Naive B cell (primary cell): ENCODE results near the gene CD38. TPM values are rescaled to one million over a fixed set of nuclear protein-coding genes. Genes with fewer than 3 reads are reported as not detected.
"Not testable (repeated sequence)": the region's sequence is repeated elsewhere in the genome, so short reads cannot be mapped to it uniquely, and the experiment has no call there.

ENCODE experiments used
- ATAC-seq, 2 donors: fragments of 150-1000 bp; cut with Tn5 transposase; 2 replicates each; pipeline ENCODE4 v1.10.0; 2021; ENCODE audit warnings: low read depth in 2 of 2, mild to moderate bottlenecking in 2 of 2, moderate library complexity in 2 of 2
- DNase-seq: peaks from one replicate; pipeline ENCODE4 v3.0.0; 2022
- H3K27ac Mint-ChIP-seq, 6 donors: one replicate each; pipeline ENCODE4 v1.8.0; 2020 to 2022; ENCODE audit warnings: mild to moderate bottlenecking in 6 of 6, mixed read lengths in 6 of 6, moderate library complexity in 5 of 6, inconsistent platforms in 2 of 6
- H3K27me3 Mint-ChIP-seq, 3 donors: one replicate each; pipeline ENCODE4 v1.8.0; 2021 to 2022; ENCODE audit warnings: mixed read lengths in 3 of 3, mild to moderate bottlenecking in 1 of 3
- H3K36me3 Mint-ChIP-seq, 2 donors: one replicate each; pipeline ENCODE4 v1.8.0; 2020 to 2022; ENCODE audit warnings: mixed read lengths in 2 of 2, inconsistent platforms in 1 of 2, mild to moderate bottlenecking in 1 of 2
- H3K4me1 Mint-ChIP-seq, 3 donors: one replicate each; pipeline ENCODE4 v1.8.0; 2020 to 2022; ENCODE audit warnings: mixed read lengths in 3 of 3, inconsistent platforms in 1 of 3, mild to moderate bottlenecking in 1 of 3, moderate library complexity in 1 of 3
- H3K4me3 Mint-ChIP-seq, 8 donors: one replicate each; pipeline ENCODE4 v1.8.0; 2020 to 2022; ENCODE audit warnings: mild to moderate bottlenecking in 8 of 8, mixed read lengths in 8 of 8, moderate library complexity in 8 of 8, inconsistent platforms in 2 of 8
- H3K9me3 Mint-ChIP-seq, 7 donors: one replicate each; pipeline ENCODE4 v1.8.0; 2020 to 2022; ENCODE audit warnings: mixed read lengths in 7 of 7, mild to moderate bottlenecking in 5 of 7, inconsistent platforms in 2 of 7, moderate library complexity in 1 of 7
- polyA plus RNA-seq, 6 donors: library from polyadenylated mRNA; unstranded; fragments of 300-500 nt; fragmentation: Illumina TruSeq; gene quantifications; one replicate each; pipeline ENCODE4 v1.2.3, GENCODE V29; 2021; ENCODE audit warnings: low read depth in 6 of 6

Gene CD38
- polyA plus RNA-seq, 6 donors from 2014 or later = 12.8 to 33.8 (median 24.7) TPM

- Mint-ChIP-seq H3K4me1 (peaks cover 5 to 13% (median 13%) of the 10 kb centered on the region in 3 donors), H3K36me3 (peaks cover 30 to 49% of the 10 kb centered on the region in 2 donors), H3K9me3 (peaks cover 2 to 15% (median 6%) of the 10 kb centered on the region in 7 donors), H3K27me3 (no peaks in the 10 kb centered on the region), H3K4me3 (no peak overlapping the region), H3K27ac (no peak overlapping the region)
- no peak for ATAC-seq
- no peak for DNase-seq
These were observed 55.7 kb downstream of the CD38 start for GRCh38 chr4:15833801-15834200.

- no peak for ATAC-seq
- H3K9me3 Mint-ChIP-seq = peaks cover 0 to 2% (median 0%) of the 10 kb centered on the region in 7 donors
- no peak overlapping the region for H3K4me3 Mint-ChIP-seq
- H3K27me3 Mint-ChIP-seq = no peaks in the 10 kb centered on the region
- peak overlapping the region in 3 of 6 donors; percentile 6 to 84 (median 25) for H3K27ac Mint-ChIP-seq
- peaks cover 23 to 38% of the 10 kb centered on the region in 2 donors for H3K36me3 Mint-ChIP-seq
- peaks cover 5 to 13% (median 13%) of the 10 kb centered on the region in 3 donors for H3K4me1 Mint-ChIP-seq
- no peak for DNase-seq
These were observed 58.2 kb downstream of the CD38 start for GRCh38 chr4:15836362-15836761.

- peaks cover 4 to 6% (median 5%) of the 10 kb centered on the region in 3 donors for H3K4me1 Mint-ChIP-seq
- ATAC-seq = no peak
- H3K4me3 Mint-ChIP-seq = no peak overlapping the region
- H3K9me3 Mint-ChIP-seq = no peaks in the 10 kb centered on the region
- H3K36me3 Mint-ChIP-seq = peaks cover 16 to 27% of the 10 kb centered on the region in 2 donors
- peak overlapping the region in 1 of 6 donors; percentile 41 for H3K27ac Mint-ChIP-seq
- no peaks in the 10 kb centered on the region for H3K27me3 Mint-ChIP-seq
- DNase-seq = no peak
These were observed 59.5 kb downstream of the CD38 start for GRCh38 chr4:15837591-15837990.

GRCh38 chr4:15841194-15841730 is 63.1 kb downstream of the CD38 start:
- not testable (repeated sequence) for H3K27me3 Mint-ChIP-seq, H3K27ac Mint-ChIP-seq, ATAC-seq, H3K9me3 Mint-ChIP-seq, H3K4me1 Mint-ChIP-seq, H3K4me3 Mint-ChIP-seq, DNase-seq
- H3K36me3 Mint-ChIP-seq = peaks cover 15 to 16% of the 10 kb centered on the region in 2 donors

- Mint-ChIP-seq H3K27ac (peak overlapping the region in 1 of 6 donors; percentile 71), H3K4me1 (no peaks in the 10 kb centered on the region), H3K27me3 (no peaks in the 10 kb centered on the region), H3K9me3 (no peaks in the 10 kb centered on the region), H3K36me3 (peaks cover 16 to 19% of the 10 kb centered on the region in 2 donors), H3K4me3 (no peak overlapping the region)
- DNase-seq (no peak), ATAC-seq (no peak)
These were observed 69.6 kb downstream of the CD38 start for GRCh38 chr4:15847746-15848145.

GRCh38 chr4:15848191-15848842 is 70.2 kb downstream of the CD38 start:
- peaks cover 16 to 19% of the 10 kb centered on the region in 2 donors for H3K36me3 Mint-ChIP-seq
- no peaks in the 10 kb centered on the region for H3K9me3 Mint-ChIP-seq
- H3K4me1 Mint-ChIP-seq = no peaks in the 10 kb centered on the region
- H3K27me3 Mint-ChIP-seq = no peaks in the 10 kb centered on the region
- peak overlapping the region in 1 of 6 donors; percentile 36 for H3K27ac Mint-ChIP-seq
- DNase-seq = no peak
- no peak for ATAC-seq
- no peak overlapping the region for H3K4me3 Mint-ChIP-seq

- no peaks in the 10 kb centered on the region for H3K4me1 Mint-ChIP-seq
- H3K27me3 Mint-ChIP-seq = no peaks in the 10 kb centered on the region
- ATAC-seq = no peak
- no peaks in the 10 kb centered on the region for H3K9me3 Mint-ChIP-seq
- no peak for DNase-seq
- H3K4me3 Mint-ChIP-seq = no peak overlapping the region
- H3K36me3 Mint-ChIP-seq = peaks cover 16 to 19% of the 10 kb centered on the region in 2 donors
- H3K27ac Mint-ChIP-seq = peak overlapping the region in 1 of 6 donors; percentile 8
These were observed 73.8 kb downstream of the CD38 start for GRCh38 chr4:15851969-15852368.

GRCh38 chr4:15852524-15852923 is 74.4 kb downstream of the CD38 start:
- Mint-ChIP-seq H3K4me3 (no peak overlapping the region), H3K27ac (no peak overlapping the region), H3K4me1 (no peaks in the 10 kb centered on the region), H3K36me3 (peaks cover 18 to 19% of the 10 kb centered on the region in 2 donors), H3K27me3 (no peaks in the 10 kb centered on the region), H3K9me3 (peaks cover 0 to 2% (median 0%) of the 10 kb centered on the region in 7 donors)
- ATAC-seq = no peak
- DNase-seq = no peak

- no peak overlapping the region for H3K27ac Mint-ChIP-seq
- H3K4me1 Mint-ChIP-seq = no peaks in the 10 kb centered on the region
- DNase-seq = no peak
- no peak for ATAC-seq
- H3K27me3 Mint-ChIP-seq = no peaks in the 10 kb centered on the region
- H3K4me3 Mint-ChIP-seq = no peak overlapping the region
- H3K36me3 Mint-ChIP-seq = peaks cover 11 to 19% of the 10 kb centered on the region in 2 donors
- peaks cover 0 to 5% (median 0%) of the 10 kb centered on the region in 7 donors for H3K9me3 Mint-ChIP-seq
These were observed 75.2 kb downstream of the CD38 start for GRCh38 chr4:15853345-15853744.

- Mint-ChIP-seq H3K36me3 (peaks cover 6 to 14% of the 10 kb centered on the region in 2 donors), H3K4me1 (no peaks in the 10 kb centered on the region), H3K27me3 (no peaks in the 10 kb centered on the region), H3K9me3 (peaks cover 0 to 5% (median 0%) of the 10 kb centered on the region in 7 donors), H3K4me3 (no peak overlapping the region), H3K27ac (no peak overlapping the region)
- no peak for DNase-seq
- ATAC-seq = no peak
These were observed 77.8 kb downstream of the CD38 start for GRCh38 chr4:15855804-15856475.

GRCh38 chr4:15861198-15861597 is 83.1 kb downstream of the CD38 start:
- H3K27me3 Mint-ChIP-seq, H3K9me3 Mint-ChIP-seq, H3K4me3 Mint-ChIP-seq, H3K4me1 Mint-ChIP-seq, H3K36me3 Mint-ChIP-seq, H3K27ac Mint-ChIP-seq: not testable (repeated sequence)
- DNase-seq = peak; percentile 19
- ATAC-seq = peak; percentile 89 to 92

GRCh38 chr4:15864651-15865566 is 86.8 kb downstream of the CD38 start:
- Mint-ChIP-seq H3K27ac (peak overlapping the region in 1 of 6 donors; percentile 63), H3K9me3 (peaks cover 0 to 4% (median 0%) of the 10 kb centered on the region in 7 donors), H3K4me3 (no peak overlapping the region), H3K36me3 (no peaks in the 10 kb centered on the region), H3K27me3 (no peaks in the 10 kb centered on the region), H3K4me1 (peaks cover 0 to 5% (median 0%) of the 10 kb centered on the region in 3 donors)
- DNase-seq (no peak), ATAC-seq (no peak)

- H3K9me3 Mint-ChIP-seq = peaks cover 0 to 6% (median 0%) of the 10 kb centered on the region in 7 donors
- DNase-seq (no peak), ATAC-seq (no peak)
- no peak overlapping the region for H3K27ac Mint-ChIP-seq
- H3K36me3 Mint-ChIP-seq = no peaks in the 10 kb centered on the region
- H3K27me3 Mint-ChIP-seq = peaks cover 0 to 6% (median 0%) of the 10 kb centered on the region in 3 donors
- H3K4me1 Mint-ChIP-seq = no peaks in the 10 kb centered on the region
- H3K4me3 Mint-ChIP-seq = no peak overlapping the region
These were observed 90.0 kb downstream of the CD38 start for GRCh38 chr4:15868111-15868510.
